ENCODE measurements around the gene JPT1.

- TF ChIP-seq, protein P1, sequence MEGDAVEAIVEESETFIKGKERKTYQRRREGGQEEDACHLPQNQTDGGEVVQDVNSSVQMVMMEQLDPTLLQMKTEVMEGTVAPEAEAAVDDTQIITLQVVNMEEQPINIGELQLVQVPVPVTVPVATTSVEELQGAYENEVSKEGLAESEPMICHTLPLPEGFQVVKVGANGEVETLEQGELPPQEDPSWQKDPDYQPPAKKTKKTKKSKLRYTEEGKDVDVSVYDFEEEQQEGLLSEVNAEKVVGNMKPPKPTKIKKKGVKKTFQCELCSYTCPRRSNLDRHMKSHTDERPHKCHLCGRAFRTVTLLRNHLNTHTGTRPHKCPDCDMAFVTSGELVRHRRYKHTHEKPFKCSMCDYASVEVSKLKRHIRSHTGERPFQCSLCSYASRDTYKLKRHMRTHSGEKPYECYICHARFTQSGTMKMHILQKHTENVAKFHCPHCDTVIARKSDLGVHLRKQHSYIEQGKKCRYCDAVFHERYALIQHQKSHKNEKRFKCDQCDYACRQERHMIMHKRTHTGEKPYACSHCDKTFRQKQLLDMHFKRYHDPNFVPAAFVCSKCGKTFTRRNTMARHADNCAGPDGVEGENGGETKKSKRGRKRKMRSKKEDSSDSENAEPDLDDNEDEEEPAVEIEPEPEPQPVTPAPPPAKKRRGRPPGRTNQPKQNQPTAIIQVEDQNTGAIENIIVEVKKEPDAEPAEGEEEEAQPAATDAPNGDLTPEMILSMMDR (IDR thresholded peaks at IDR 0.05; ENCODE audit: poor library complexity): no peak
- TF ChIP-seq EZH2phosphoT487 (IDR thresholded peaks at IDR 0.05; ENCODE audit: low read depth, severe bottlenecking, unreplicated experiment): no peak
- no peak for TF ChIP-seq EZH2 (IDR thresholded peaks at IDR 0.05; ENCODE audit: borderline replicate concordance)
Observed at GRCh38 chr17:75128694-75129505, 25.4 kb downstream of the JPT1 start.
